Left forelimb (tissue), 1 donor: ENCODE measurements around the gene ZSCAN22.
"Not testable (repeated sequence)": the region's sequence is repeated elsewhere in the genome, so short reads cannot be mapped to it uniquely, and the experiment has no call there.

Experiments used
- DNase-seq: peaks from one replicate; pipeline ENCODE4 v3.0.0-alpha.2; 2018; ENCODE audit warnings: low spot score

The ZSCAN22 gene

GRCh38 chr19:58318297-58318696, 8.5 kb upstream of the ZSCAN22 start:
- DNase-seq: no peak

- no peak for DNase-seq
Measured at GRCh38 chr19:58319241-58319640, 7.6 kb upstream of the ZSCAN22 start.

DNA sequence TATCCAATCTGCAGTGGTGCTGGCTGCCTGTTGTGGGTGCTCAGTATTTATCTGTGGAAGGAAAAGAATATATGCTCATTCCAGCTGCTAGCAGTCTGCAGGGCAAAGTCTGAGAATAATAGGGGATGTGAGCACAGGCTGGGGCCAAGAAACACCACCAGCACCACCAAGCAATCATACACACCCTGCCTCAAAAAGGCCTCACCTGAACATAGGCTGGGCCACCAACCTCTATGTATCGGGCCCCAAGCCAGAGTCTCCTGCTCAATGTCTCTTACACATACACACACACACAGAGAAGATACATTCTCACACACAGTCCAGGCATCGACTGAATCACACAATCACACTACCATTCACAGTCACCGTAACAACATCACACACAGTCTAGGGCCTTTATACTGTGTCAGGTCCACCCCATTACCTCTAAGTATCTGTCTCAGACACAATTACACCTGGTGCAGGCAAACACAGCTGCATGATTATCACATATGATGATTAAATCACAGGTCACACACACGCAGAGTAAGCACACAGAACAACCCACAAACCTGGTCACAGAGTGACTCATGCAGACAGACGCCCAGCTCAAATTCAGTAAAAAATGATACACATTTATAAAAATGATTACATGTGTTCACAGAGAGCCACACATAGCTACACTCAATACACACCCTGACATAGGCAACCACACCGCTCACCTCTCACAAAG, 1.3 kb upstream of the ZSCAN22 start:
- no peak for DNase-seq

DNA sequence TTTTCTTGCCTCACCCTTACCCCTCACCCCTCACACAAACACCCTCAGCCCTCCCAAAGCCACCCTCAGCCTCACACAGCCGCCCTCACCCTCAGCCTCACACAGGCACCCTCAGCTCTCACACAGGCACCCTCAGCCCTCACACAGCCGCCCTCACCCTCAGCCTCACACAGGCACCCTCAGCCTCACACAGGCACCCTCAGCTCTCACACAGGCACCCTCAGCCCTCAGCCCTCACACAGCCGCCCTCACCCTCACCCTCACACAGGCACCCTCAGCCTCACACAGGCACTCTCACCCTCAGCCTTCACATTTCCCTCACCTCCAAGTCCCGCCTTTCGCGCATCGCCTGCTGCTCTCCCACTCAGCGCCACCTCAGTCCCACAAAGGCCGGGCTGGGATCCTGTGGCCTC, 287 bp upstream of the ZSCAN22 start:
- no peak for DNase-seq

- no peak for DNase-seq
Measured at GRCh38 chr19:58328999-58329398, 2.2 kb downstream of the ZSCAN22 start.

GRCh38 chr19:58330458-58330857, 3.7 kb downstream of the ZSCAN22 start:
- DNase-seq: no peak

DNA sequence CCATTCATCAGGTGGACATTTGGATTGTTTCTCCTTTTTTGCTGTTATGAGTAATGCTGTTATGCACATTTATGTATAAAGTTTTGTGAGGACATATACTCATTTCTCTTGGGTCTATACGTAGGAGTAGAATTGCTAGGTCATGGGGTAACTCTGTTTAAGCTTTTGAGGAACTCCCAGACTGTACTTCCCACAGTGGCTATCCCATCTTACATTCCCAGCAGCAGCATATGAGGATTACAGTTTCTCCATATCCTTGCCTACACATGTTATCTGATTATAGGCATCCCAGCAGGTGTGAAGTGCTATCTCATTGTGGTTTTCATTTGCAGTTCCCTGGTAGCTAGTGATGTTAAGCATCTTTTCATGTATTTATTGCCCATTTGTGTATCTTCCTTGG, 5.9 kb downstream of the ZSCAN22 start:
- DNase-seq: no peak

DNA sequence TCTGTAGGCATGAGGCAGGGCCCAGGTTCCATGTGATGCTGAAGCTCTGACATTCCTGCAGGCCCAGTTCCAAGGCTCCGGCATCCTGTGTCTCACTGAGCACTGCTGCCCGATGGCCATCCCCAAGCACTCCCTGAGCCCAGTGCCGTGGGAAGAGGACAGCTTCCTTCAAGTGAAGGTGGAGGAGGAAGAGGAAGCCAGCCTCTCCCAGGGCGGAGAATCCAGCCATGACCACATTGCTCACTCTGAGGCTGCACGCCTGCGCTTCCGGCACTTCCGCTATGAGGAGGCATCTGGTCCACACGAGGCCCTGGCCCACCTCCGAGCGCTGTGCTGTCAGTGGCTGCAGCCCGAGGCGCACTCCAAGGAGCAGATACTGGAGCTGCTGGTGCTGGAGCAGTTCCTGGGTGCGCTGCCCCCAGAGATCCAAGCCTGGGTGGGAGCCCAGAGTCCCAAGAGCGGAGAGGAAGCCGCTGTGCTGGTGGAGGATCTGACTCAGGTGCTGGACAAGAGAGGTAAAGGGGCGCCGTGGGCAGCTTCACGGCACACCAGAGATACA, 8.0 kb downstream of the ZSCAN22 start:
- DNase-seq: no peak

DNA sequence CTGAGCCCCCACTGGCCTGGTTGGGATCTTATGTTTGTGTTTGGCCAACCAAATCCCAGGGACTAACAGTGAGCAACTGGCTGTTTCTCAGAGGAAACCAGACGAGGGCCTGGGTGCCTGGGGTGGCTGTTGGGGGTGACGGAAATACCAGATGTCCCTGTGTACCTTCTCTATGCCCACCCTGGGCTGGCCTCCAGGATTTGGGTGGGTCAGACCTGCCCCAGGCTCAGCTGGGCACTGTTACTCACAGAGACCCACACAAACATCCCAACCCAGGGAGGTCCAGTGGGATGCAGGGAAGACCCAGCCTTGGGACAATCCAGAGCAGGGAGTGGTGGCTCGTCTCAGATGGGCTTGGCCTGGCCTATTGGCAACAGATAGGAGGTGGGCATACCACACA, 8.8 kb downstream of the ZSCAN22 start:
- DNase-seq: no peak

GRCh38 chr19:58336216-58336615, 9.4 kb downstream of the ZSCAN22 start:
- no peak for DNase-seq

- DNase-seq: no peak
Measured at GRCh38 chr19:58336820-58337219, 10.0 kb downstream of the ZSCAN22 start.

DNA sequence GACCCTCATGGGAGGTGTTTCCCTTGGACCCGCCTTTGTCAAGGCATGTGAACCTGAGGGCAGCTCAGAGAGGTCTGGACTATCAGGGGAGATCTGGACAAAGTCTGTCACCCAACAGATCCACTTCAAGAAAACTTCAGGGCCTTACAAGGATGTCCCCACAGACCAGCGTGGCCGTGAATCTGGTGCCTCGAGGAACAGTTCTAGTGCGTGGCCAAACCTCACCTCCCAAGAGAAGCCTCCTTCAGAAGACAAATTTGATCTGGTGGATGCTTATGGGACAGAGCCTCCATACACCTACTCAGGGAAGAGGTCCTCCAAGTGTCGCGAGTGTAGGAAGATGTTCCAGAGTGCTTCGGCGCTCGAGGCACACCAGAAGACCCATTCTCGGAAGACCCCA, 11.5 kb downstream of the ZSCAN22 start:
- DNase-seq: no peak

DNA sequence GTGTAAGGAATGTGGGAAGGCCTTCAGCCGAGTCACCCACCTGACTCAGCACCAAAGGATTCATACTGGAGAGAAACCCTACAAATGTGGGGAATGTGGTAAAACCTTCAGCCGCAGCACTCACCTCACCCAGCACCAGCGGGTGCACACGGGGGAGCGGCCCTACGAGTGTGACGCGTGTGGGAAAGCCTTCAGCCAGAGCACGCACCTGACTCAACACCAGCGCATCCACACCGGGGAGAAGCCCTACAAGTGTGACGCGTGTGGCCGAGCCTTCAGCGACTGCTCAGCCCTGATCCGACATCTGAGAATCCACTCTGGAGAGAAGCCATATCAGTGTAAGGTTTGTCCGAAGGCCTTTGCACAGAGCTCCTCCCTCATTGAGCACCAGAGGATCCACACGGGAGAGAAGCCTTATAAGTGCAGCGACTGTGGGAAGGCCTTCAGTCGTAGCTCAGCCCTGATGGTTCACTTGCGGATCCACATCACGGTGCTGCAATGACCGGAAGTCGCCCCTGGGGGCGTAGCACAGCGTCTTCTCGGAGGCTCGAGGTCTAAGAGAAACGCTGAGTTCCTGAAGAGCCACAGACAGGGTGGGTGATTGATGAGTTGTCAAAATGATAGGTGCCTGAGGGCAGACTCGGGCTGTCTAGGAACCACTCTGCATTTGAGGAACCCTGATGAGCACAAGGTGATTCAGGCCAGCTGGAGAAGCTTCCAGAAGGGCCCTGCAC, 12.2 kb downstream of the ZSCAN22 start:
- DNase-seq: no peak

DNA sequence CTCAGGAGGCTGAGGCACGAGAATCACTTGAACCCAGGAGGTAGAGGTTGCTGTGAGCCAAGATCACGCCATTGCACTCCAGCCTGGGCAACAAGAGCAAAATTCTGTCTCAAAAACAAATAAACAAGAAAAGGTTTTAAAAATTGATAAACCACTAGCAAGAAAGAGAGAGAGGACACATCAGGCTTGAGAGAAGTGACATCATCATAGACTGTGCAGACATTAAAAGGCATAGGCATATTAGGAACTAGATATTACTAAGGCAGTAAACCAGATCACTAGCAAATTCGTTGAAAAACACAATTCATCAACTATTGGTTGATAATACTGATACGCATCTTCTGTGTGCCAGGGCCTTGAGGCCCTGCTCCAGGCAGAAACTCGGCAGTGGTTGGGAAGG, 18.8 kb downstream of the ZSCAN22 start:
- no peak for DNase-seq

DNA sequence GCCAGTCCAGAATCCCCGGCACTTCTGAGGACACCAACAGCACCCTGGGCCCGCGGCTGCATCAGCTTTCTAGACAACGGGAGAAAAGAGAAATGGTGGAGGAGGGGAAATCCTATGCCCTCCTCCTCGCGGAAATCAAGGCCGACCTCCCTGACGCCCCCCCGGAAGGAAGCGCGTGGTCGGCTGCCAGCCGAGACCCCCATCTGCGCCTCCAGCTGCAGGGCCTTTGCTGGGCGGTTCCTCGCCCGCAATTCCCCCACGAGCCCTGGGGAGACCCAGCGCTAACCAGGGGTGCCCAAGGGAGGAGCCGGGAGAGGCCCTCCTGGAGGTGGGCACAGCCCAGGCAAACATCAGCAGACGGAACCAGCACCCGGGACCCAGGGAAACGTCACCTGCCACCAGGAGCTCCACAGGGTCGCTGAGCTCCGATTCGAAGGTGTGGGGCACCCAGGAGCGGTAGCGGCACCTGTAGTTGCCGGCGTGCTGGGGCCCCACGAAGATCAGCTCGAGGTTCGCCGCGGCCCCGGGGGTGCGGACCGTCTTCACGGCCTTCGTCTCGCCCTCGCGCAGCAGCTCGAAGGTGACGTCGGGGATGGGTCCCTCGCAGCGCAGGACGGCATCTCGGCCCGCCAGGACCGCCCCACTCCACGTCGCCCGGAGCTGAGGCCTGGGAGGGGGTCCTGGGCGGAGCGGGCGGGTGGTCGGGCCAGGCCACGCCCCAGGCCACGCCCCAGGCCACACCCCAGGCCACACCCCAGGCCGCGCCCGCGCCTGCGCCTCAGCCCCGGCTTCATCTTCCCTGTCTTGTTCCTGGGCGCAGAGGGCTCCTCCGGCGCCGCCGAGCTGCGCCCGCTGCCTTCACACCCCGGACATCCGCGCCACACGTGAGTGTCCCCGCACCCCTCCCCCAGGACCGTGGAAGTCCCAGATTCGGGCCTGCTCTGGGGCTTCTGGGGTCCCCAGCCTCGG, 20.5 kb downstream of the ZSCAN22 start:
- peak; percentile 72 for DNase-seq

- DNase-seq: not testable (repeated sequence)
Measured at GRCh38 chr19:58348080-58348479, 21.3 kb downstream of the ZSCAN22 start.

- no peak for DNase-seq
Measured at GRCh38 chr19:58349590-58349989, 22.8 kb downstream of the ZSCAN22 start.

DNA sequence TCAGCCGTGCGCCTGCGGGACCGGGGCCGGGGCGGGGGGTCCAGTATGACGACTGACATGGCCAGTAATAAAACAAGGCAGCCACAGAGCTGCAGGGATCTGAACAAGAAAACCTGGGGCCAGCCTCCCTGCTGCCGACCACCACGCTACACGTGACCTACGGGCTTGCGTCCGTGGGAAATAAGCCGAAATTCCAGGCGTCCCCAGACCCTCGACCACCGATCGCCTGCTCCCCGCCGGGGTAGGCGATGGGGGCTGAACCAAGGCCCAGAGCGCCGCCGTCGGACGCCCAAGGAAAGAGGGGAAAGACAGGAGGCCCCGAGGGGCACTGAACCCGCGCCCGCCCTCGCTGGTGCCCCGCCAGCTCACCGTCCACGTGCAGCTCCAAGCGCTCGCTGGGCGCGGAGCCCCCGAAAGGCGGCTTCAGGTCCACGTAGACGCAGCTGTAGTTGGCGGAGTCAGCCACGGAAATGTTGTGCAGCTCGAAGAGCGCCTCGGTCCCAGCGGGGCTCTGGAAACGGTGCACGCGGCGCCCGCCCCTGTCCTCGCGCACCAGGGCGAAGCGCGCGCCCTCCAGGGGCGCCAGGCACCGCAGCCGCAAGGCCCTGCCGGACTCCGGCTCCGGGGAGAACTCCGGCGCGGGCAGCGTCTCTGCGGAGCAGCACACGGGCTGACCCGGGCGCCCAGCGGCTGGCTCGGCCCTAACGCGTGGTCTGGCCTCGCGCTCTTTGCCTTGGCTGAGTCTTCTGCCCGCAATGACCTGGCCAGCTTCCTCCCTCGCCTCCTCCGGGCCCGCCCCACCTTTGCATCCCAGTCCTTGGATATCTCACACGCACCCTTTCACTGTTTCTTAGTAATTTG, 23.4 kb downstream of the ZSCAN22 start:
- DNase-seq: peak; percentile 62

DNA sequence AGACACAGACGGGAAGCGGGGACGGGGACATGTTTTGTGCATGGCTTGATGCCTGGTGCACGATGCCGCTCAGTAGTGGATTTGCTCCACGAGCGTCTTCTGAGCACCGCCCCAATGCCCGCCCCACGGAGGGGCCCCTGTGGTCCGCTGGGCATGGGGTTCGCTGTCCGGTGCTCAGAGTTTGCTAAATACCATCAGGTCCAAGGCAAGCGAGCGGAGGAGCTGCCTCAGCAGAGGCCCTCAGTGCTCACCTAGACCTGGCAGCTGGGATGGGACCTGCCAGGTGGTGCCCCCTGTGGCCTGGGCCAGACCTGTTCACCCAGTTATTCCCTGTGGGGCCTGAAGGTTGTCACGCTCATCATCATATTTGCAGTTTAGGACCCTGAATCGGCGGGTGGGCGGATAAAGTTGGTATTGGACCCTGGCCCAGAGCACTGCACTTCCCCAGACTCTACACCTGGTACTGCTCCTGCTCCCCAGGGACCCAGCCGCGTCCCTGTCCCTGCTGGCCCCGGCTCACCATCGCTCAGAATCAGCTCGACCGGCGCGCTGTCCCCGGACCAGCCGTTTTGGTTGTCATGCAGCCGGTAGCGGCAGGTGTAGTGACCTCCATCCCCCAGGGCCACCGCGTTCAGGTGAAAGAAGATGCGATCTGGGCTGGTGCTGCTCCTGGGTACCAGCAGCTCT, 24.2 kb downstream of the ZSCAN22 start:
- no peak for DNase-seq

DNA sequence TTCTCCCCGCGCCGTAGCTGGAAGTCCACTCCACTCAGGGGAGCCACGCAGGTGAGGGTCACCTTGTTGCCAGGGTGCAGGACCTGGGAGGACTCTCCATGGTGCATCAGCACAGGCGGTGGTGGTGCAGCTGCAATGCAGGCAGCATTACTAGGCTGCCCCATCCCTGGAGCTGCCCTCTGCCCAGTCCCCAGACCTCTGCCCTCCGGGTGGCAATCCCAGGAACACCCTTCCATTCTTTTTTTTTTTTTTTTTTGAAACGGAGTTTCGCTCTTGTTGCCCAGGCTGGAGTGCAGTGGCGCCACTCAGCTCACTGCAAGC, 24.7 kb downstream of the ZSCAN22 start:
- no peak for DNase-seq
